Right lobe of liver (tissue), 6 donors: Measurements from ENCODE around the gene NAALADL2. TPM values are rescaled to one million over a fixed set of nuclear protein-coding genes. Genes with fewer than 3 reads are reported as not detected.

Experiments
- ATAC-seq, 4 donors: fragments of 200-7000 bp; cut with Tn5 transposase; one replicate each; pipeline ENCODE4 v1.9.1; 2020; ENCODE audit warnings: mild to moderate bottlenecking in 4 of 4, moderate library complexity in 4 of 4
- DNase-seq, 3 donors: peaks; one replicate each; pipeline ENCODE4 v3.0.0-alpha.2; 2020
- H3K27ac ChIP-seq, 3 donors: fragments of 200-600 bp; one replicate each; pipeline ENCODE4 v1.8.0; 2022
- H3K27me3 ChIP-seq, 2 donors: fragments of 200-600 bp; one replicate each; pipeline ENCODE4 v1.8.0; 2022
- H3K36me3 ChIP-seq, 4 donors: fragments of 200-600 bp; sonication (generic) in 1 of 4; one replicate each; pipeline versions ENCODE4 v1.5.1 to v1.8.0; 2017 to 2022; ENCODE audit warnings: control low read depth in 1 of 4
- H3K4me1 ChIP-seq, 4 donors: fragments of 200-600 bp; sonication (generic) in 1 of 4; one replicate each; pipeline versions ENCODE4 v1.5.1 to v1.8.0; 2017 to 2022; ENCODE audit warnings: control low read depth in 1 of 4
- H3K4me3 ChIP-seq, 3 donors: fragments of 200-600 bp; one replicate each; pipeline ENCODE4 v1.8.0; 2022
- H3K9me3 ChIP-seq, 4 donors: fragments of 200-600 bp; sonication (generic) in 1 of 4; one replicate each; pipeline versions ENCODE4 v1.5.1 to v1.8.0; 2017 to 2022; ENCODE audit warnings: control low read depth in 1 of 4
- POLR2A ChIP-seq: fragments of 450-650 bp; IDR thresholded peaks from one replicate; pipeline ENCODE4 v1.6.1; 2017; ENCODE audit warnings: antibody characterized with exemption, mild to moderate bottlenecking
- WGBS: methylation state at CpG from one replicate; pipeline ENCODE4 v1.1.6; 2018; ENCODE audit warnings: low coverage, low lambda C conversion rate; ENCODE audit not compliant: insufficient coverage; ENCODE audit errors: missing lambda C conversion rate; 5-methylcytosine and 5-hydroxymethylcytosine counted together
- intact Hi-C, 2 donors: fragments of 100-400 bp; cut with DNase I; formaldehyde crosslinking; loops; one replicate each; pipeline versions ENCODE4 v1.11.2 to v1.14.1; 2022
- total RNA-seq, 6 experiments: library from RNA; depleted of rRNA in 2 of 6; stranded (reverse); fragments of >200 nt in 2 of 6; fragmentation: NEBNext Ultra II Directional in 3 of 6; extraction: Animal tissue kit (Norgen Biotek cat#: 25700) in 3 of 6; gene quantifications; one replicate each; pipeline versions ENCODE4 v1.1.0 to v1.2.4, GENCODE V29; 2016 to 2023
- TF ChIP-seq, protein P1 (sequence below), 4 donors: fragments of 200-600 bp in 3 of 4; fragments of 450-650 bp in 1 of 4; IDR thresholded peaks; one replicate each; pipeline versions ENCODE4 v1.5.1 to v1.8.0; 2016 to 2022; ENCODE audit warnings: antibody characterized with exemption in 4 of 4, mild to moderate bottlenecking in 2 of 4
- donor health status: DM: no; HTN: yes; CAD: no.
- donor health status: DM: no; HTN: no; CAD: no.
- donor health status: DM: no; HTN: no; CAD: no.
- donor health status: DM: no; HTN: yes; CAD: no.
- donor health status: DM: no; HTN: yes; CAD: no.

The NAALADL2 gene
- total RNA-seq, 6 experiments from 2014 or later: 0.86 to 4.9 (median 3.2) TPM

DNA sequence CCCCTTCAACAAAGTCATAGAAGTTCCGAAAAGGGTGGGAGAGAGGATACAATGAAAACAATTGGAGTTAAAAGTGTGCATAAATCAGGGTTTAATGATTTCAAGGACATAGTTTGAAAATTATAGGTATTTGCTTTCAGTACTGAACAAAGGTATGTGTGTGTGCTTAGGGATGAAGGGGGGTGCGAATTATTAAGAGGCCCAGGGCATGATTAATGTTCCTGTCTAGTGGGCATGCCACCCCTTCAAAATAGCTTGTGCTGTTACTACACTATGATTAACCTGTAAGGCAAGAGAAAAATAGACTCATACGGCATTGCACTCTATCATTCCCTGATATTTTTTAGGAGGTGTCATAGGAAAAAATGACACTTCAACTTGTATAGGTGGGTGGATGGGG lies 731.6 kb downstream of the NAALADL2 start:
- WGBS: 84% methylated on average over 3 of the region's 3 CpGs
- ATAC-seq: no peak

DNA sequence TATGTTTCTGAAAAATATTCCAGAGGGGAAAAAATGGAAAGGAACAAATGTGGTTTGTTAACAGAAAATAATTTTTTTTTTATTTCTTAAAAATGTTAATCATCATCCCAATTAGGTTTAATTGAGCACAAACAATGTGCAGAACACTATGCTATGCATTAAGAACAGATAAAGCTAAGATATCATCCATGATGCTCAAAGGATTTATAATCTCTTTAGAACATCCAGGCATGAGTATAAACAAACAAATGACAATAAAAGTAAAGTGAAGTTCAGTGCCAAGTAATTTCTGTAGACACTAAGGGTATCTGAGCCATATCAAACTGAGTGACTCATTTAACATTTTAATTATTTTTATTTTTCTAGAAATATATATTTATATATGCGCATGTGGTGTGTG lies 732.2 kb downstream of the NAALADL2 start:
- no peak for DNase-seq
- H3K27ac ChIP-seq: no peak overlapping the region
- intact Hi-C loops: no loop called here
- H3K27me3 ChIP-seq: no peaks in the 10 kb centered on the region
- H3K9me3 ChIP-seq: no peaks in the 10 kb centered on the region
- H3K4me1 ChIP-seq: no peaks in the 10 kb centered on the region
- no peak overlapping the region for H3K4me3 ChIP-seq
- no peaks in the 10 kb centered on the region for H3K36me3 ChIP-seq
- WGBS: 88% methylated on average over 1 of the region's 1 CpG
- TF ChIP-seq, protein P1, sequence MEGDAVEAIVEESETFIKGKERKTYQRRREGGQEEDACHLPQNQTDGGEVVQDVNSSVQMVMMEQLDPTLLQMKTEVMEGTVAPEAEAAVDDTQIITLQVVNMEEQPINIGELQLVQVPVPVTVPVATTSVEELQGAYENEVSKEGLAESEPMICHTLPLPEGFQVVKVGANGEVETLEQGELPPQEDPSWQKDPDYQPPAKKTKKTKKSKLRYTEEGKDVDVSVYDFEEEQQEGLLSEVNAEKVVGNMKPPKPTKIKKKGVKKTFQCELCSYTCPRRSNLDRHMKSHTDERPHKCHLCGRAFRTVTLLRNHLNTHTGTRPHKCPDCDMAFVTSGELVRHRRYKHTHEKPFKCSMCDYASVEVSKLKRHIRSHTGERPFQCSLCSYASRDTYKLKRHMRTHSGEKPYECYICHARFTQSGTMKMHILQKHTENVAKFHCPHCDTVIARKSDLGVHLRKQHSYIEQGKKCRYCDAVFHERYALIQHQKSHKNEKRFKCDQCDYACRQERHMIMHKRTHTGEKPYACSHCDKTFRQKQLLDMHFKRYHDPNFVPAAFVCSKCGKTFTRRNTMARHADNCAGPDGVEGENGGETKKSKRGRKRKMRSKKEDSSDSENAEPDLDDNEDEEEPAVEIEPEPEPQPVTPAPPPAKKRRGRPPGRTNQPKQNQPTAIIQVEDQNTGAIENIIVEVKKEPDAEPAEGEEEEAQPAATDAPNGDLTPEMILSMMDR (IDR thresholded peaks at IDR 0.05): no peak
- no peak for TF ChIP-seq POLR2A
- ATAC-seq: no peak

More for the DNA sequence above, 731.6 kb downstream of the NAALADL2 start:
- no peak for DNase-seq
- no peak overlapping the region for H3K4me3 ChIP-seq
- intact Hi-C loops: no loop called here
- H3K9me3 ChIP-seq: no peaks in the 10 kb centered on the region
- H3K4me1 ChIP-seq: no peaks in the 10 kb centered on the region
- no peaks in the 10 kb centered on the region for H3K36me3 ChIP-seq
- H3K27me3 ChIP-seq: no peaks in the 10 kb centered on the region
- no peak overlapping the region for H3K27ac ChIP-seq
- TF ChIP-seq, protein P1 (IDR thresholded peaks at IDR 0.05): no peak
- no peak for TF ChIP-seq POLR2A

DNA sequence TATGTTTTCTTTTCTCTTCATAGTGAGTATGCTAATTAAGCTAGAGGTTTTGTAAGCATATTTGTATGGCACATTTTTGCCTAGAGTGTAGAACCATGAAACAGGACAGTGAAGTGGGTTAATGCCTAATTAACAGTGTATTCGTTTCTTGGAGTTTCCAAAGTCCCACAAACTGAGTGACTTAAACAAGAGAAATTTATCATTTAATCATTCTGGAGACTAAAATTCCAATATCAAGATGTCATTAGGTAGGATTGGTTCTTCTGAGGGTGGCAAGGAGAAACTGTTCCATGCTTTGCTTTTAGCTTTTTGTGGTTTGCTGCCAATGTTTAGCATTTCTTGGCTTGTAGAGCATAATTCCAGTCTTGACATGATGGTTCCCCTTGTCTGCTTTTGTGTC lies 734.2 kb downstream of the NAALADL2 start:
- Histone ChIP-seq H3K4me3 (no peak overlapping the region), H3K36me3 (no peaks in the 10 kb centered on the region), H3K27me3 (no peaks in the 10 kb centered on the region), H3K9me3 (no peaks in the 10 kb centered on the region), H3K4me1 (no peaks in the 10 kb centered on the region), H3K27ac (no peak overlapping the region)
- WGBS: 82% methylated on average over 1 of the region's 1 CpG
- TF ChIP-seq, protein P1 (IDR thresholded peaks at IDR 0.05): no peak
- TF ChIP-seq POLR2A: no peak
- DNase-seq: no peak
- no peak for ATAC-seq
- intact Hi-C loops: no loop called here

DNA sequence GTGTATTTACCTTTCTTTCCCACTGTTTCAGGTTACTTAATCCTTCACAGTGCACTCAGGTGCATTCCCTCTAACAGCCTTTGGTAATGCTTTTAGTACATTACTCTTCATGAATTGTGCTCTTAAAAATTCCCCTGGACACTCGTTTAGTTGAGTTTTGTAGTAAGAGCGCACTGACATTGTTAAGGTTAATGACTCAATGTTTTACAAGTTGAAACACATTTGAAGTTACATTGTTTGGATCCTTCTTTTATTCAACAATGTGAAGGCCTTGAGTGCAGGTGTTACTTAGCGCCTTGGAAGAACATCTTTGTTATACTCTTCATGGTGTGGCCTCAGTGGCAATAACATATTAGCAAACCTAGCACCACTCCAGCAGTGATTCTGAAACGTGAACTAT lies 739.6 kb downstream of the NAALADL2 start:
- 90% methylated on average over 4 of the region's 4 CpGs for WGBS
- Histone ChIP-seq H3K9me3 (no peaks in the 10 kb centered on the region), H3K36me3 (no peaks in the 10 kb centered on the region), H3K4me1 (no peaks in the 10 kb centered on the region), H3K27ac (no peak overlapping the region), H3K27me3 (no peaks in the 10 kb centered on the region), H3K4me3 (no peak overlapping the region)
- DNase-seq: no peak
- intact Hi-C loops: no loop called here
- ATAC-seq: no peak
- TF ChIP-seq, protein P1 (IDR thresholded peaks at IDR 0.05): no peak
- TF ChIP-seq POLR2A: no peak

DNA sequence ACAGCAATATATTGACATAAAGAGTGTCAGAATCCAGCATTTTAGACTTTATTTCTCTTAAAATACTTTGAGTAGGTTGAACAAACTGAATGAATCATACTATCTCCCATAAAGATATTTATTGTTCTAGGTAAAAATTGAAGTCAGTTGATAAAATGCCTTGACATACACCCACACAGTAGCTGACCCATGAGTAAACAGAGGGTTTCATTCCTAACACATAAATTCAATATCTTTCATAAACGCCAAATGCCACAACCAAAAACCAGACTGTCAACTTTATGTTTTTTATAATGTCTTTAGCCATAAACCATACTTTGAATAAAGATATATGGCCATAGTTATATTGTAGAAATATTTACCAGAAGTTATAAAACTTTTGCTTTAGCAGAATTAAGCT lies 742.4 kb downstream of the NAALADL2 start:
- ATAC-seq: no peak
- 73% methylated on average over 1 of the region's 1 CpG for WGBS
- no peak for TF ChIP-seq POLR2A
- TF ChIP-seq, protein P1 (IDR thresholded peaks at IDR 0.05): no peak

More for the DNA sequence above, 742.4 kb downstream of the NAALADL2 start:
- no peak for DNase-seq
- no peaks in the 10 kb centered on the region for H3K9me3 ChIP-seq
- H3K27ac ChIP-seq: no peak overlapping the region
- no peaks in the 10 kb centered on the region for H3K4me1 ChIP-seq
- intact Hi-C loops: no loop called here
- no peak overlapping the region for H3K4me3 ChIP-seq
- H3K27me3 ChIP-seq: no peaks in the 10 kb centered on the region
- H3K36me3 ChIP-seq: no peaks in the 10 kb centered on the region
